ENCODE measurements around the gene PRR19.

DNA sequence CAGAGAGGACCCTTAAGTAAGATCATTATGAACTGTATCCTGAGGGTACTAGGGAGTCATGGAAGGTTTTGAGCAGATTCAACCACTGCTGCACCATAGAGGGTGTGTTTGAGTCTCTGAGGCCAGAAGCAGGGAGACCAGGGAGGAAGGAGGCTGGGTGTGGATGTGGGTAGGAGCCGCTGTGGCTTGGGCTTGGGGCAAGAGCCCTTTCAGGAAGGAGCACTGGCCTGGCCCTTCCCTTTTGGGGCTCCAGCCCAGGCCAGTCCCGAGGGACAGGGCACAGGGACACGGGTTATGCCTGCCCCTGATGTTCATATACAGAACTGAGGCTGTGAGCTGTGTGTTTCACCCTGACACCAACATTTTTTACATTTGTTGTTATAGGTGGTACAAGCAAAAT lies 25.6 kb upstream of the PRR19 start:
- TF ChIP-seq, protein P1, sequence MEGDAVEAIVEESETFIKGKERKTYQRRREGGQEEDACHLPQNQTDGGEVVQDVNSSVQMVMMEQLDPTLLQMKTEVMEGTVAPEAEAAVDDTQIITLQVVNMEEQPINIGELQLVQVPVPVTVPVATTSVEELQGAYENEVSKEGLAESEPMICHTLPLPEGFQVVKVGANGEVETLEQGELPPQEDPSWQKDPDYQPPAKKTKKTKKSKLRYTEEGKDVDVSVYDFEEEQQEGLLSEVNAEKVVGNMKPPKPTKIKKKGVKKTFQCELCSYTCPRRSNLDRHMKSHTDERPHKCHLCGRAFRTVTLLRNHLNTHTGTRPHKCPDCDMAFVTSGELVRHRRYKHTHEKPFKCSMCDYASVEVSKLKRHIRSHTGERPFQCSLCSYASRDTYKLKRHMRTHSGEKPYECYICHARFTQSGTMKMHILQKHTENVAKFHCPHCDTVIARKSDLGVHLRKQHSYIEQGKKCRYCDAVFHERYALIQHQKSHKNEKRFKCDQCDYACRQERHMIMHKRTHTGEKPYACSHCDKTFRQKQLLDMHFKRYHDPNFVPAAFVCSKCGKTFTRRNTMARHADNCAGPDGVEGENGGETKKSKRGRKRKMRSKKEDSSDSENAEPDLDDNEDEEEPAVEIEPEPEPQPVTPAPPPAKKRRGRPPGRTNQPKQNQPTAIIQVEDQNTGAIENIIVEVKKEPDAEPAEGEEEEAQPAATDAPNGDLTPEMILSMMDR (IDR thresholded peaks at IDR 0.05) = no peak
- no peak for TF ChIP-seq EZH2 (IDR thresholded peaks at IDR 0.05; ENCODE audit: borderline replicate concordance, insufficient read depth, low read depth, low read length, poor library complexity, severe bottlenecking)

All from B cell (primary cell).